Activated CD4-positive, alpha-beta T cell treated with anti-CD3 and anti-CD28 coated beads, Interleukin-2, amount 50 U/mL, for 48 hours (primary cell): Measurements from ENCODE around the gene ANKS1A.

ENCODE experiments used
- DNase-seq, 2 experiments: peaks; one replicate each; pipeline ENCODE4 v3.0.0-alpha.2; 2020

The ANKS1A gene

GRCh38 chr6:35026434-35027222, 137.6 kb downstream of the ANKS1A start:
- no peak for DNase-seq

GRCh38 chr6:35027807-35028206, 138.8 kb downstream of the ANKS1A start:
- DNase-seq = no peak

- DNase-seq = no peak
These were observed 140.0 kb downstream of the ANKS1A start for GRCh38 chr6:35028781-35029769.

- no peak for DNase-seq
These were observed 141.0 kb downstream of the ANKS1A start for GRCh38 chr6:35030099-35030498.

GRCh38 chr6:35031611-35032529, 142.8 kb downstream of the ANKS1A start:
- no peak for DNase-seq

- no peak for DNase-seq
These were observed 144.6 kb downstream of the ANKS1A start for GRCh38 chr6:35033683-35034082.

GRCh38 chr6:35034411-35035191, 145.5 kb downstream of the ANKS1A start:
- no peak for DNase-seq

- DNase-seq = no peak
These were observed 146.5 kb downstream of the ANKS1A start for GRCh38 chr6:35035481-35036030.

GRCh38 chr6:35036059-35036827, 147.2 kb downstream of the ANKS1A start:
- DNase-seq = no peak

GRCh38 chr6:35036828-35037663, 148.0 kb downstream of the ANKS1A start:
- DNase-seq = no peak

- DNase-seq = no peak
These were observed 148.6 kb downstream of the ANKS1A start for GRCh38 chr6:35037664-35038038.

- no peak for DNase-seq
These were observed 149.0 kb downstream of the ANKS1A start for GRCh38 chr6:35038076-35038475.

- no peak for DNase-seq
These were observed 151.3 kb downstream of the ANKS1A start for GRCh38 chr6:35040398-35040797.

- no peak for DNase-seq
These were observed 152.2 kb downstream of the ANKS1A start for GRCh38 chr6:35041086-35041861.

- DNase-seq = no peak
These were observed 153.2 kb downstream of the ANKS1A start for GRCh38 chr6:35042031-35042815.

GRCh38 chr6:35043381-35044130, 154.5 kb downstream of the ANKS1A start:
- DNase-seq = no peak

- no peak for DNase-seq
These were observed 155.2 kb downstream of the ANKS1A start for GRCh38 chr6:35044145-35044745.
